Stimulated activated CD4-positive, alpha-beta T cell treated with anti-CD3 and anti-CD28 coated beads, Interleukin-4, amount 100 ng/mL, for 4 hours (primary cell): ENCODE data around the gene SOAT1.
"Not testable (repeated sequence)": the region's sequence is repeated elsewhere in the genome, so short reads cannot be mapped to it uniquely, and the experiment has no call there.

Experiments used
- DNase-seq, 2 experiments: peaks; one replicate each; pipeline ENCODE4 v3.0.0-alpha.2; 2020

SOAT1 gene

DNA sequence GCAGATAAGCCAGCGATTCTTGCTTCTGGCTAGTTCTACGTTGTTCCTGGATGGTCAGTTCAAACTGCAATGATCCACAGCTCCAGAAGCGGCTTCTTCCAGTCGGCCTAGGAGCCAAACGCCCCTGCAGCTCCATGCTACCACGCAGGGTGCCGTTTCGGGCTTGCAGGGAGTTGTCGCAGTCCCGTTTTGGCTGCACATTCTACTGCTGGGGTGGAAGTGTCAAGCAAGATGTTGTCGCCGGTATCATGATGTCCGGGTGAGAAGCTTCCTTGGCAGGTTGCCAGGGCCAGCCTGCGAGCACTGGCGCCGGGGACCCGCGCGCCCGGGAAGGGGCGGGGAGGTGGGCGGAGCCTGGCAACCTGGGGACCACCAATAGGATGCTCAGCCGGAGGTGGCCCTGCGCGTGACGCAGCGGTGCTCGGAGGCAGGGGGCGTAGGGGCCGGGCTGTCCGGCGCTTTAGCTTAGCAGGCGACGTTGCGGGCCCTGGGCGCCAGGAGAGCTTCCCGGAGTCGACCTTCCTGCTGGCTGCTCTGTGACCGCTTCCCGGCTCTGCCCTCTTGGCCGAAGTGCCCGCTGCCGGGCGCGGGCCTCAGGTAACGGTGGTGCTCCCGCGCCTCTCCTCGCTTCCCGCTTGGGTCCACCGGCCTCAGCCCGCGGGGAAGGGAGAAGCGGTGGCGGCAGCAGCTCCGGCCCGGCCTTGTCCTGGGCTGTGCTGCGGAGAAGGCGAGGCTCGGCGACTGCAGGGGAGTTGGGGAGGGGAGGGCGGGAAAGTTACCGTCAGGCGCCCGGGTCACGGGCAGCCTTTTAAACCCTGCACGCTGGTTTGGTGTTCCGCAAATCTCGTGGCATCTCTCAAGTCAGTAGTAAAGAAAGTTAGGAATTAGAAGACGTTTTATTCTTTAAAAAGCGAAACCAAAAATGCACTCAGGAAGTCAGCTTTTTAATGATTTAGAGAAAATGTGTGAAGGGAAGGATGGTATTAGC is at the start of gene SOAT1:
Gene SOAT1, plus strand, starts transcription at position 458 of the 988 bp plus-strand sequence. CDS start 8,888 bp downstream, outside the sequence.
- peak; percentile 93 to 94 for DNase-seq

DNA sequence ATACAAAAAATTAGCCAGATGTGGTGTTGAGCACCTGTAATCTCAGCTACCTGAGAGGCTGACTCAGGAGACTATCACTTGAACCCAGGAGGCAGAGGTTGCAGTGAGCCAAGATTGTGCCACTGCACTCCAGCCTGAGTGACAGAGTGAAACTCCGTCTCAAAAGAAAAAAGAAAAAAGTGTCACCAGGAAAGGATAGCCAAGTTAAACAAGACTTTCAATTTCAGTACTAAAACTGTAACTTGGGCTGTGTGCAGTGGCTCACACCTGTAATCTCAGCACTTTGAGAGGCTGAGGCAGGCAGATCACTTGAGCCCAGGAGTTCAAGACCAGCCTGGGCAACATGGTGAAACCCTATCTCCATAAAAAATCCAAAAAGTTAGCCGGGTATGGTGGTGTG is 48.2 kb upstream of the SOAT1 start:
- not testable (repeated sequence) for DNase-seq

GRCh38 chr1:179247923-179248322 is 45.7 kb upstream of the SOAT1 start:
- DNase-seq = no peak

DNA sequence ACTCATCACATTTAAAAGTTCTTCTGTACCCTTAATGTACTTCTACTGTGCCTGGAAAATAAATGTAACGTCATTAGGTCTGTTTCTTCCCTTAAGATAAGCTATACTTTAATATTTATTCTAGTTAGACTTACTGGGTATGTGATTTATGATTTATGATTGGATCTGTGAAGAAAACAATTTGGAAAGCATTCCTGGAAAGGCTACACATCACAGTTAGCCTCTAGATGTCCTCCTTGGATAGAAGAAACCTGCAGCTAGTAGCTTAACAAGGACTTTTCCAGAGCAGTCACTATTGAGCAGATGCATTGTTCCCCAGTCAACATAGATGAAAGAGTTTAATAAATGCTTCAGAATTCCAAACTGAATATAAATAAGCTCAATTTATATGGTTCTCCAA is 41.9 kb upstream of the SOAT1 start:
- DNase-seq = no peak

- no peak for DNase-seq
Observed at GRCh38 chr1:179252606-179253005, 41.0 kb upstream of the SOAT1 start.

GRCh38 chr1:179253286-179253972 is 40.2 kb upstream of the SOAT1 start:
- DNase-seq = no peak

GRCh38 chr1:179262183-179262582 is 31.4 kb upstream of the SOAT1 start:
- DNase-seq = no peak

DNA sequence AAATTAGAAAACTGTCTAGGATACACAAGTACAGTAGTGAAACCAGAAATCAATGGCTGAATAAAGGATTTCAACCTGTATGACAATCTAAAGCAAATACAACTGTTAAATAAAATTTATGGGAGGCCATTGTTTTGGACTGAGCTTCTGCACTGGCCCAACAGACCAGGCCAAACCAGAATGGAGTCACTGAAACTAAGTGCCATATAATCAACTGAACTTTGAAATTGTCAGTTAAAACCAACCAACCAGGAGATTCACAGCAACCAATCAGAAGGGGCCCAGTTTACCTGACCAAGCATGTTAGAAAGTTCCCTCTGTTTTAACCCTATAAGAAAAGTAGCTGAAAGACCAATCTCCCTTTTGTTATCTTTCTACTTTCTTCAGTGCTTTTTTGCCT is 30.5 kb upstream of the SOAT1 start:
- DNase-seq = no peak

- no peak for DNase-seq
Observed at GRCh38 chr1:179264507-179264906, 29.1 kb upstream of the SOAT1 start.

DNA sequence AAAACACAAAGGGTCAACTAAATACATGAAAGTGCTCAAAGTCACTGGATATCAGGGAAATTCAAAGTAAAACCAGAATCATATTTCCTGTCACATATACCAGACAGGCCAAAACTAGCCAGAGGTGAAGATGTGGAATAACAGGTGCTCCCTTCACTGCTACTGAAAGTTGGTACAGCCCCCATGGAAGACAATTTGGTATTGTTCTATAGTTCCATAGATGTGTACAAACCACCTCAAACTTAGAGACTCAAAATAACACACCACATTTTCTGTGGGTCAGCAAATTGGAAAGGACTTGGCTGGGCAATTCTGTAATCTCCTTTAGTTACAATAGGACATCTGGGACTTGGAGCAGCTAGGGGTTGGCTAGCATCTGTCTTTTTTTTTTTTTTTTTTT is 24.5 kb upstream of the SOAT1 start:
- no peak for DNase-seq

GRCh38 chr1:179274424-179274823 is 19.2 kb upstream of the SOAT1 start:
- not testable (repeated sequence) for DNase-seq

GRCh38 chr1:179278920-179279319 is 14.7 kb upstream of the SOAT1 start:
- DNase-seq = no peak

DNA sequence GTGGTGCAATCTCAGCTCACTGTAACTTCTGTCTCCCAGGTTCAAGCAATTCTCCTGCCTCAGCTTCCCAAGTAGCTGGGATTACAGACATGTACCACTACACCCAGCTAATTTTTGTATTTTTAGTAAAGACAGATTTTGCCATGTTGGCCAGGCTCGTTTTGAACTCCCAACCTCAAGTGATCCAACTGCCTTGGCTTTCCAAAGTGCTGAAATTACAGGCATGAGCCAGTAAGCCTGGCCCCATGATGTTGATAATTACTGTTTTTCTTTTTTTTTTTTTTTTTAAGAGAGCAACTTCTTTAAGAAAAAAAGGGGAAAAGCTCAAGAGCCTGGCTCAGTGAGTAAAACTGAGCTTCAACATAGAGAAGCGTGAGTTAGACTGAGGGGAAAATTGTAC is 9.6 kb upstream of the SOAT1 start:
- DNase-seq = no peak

GRCh38 chr1:179287946-179288345 is 5.7 kb upstream of the SOAT1 start:
- no peak for DNase-seq

GRCh38 chr1:179288977-179289376 is 4.6 kb upstream of the SOAT1 start:
- DNase-seq = no peak

- no peak for DNase-seq
Observed at GRCh38 chr1:179295164-179295755, 1.7 kb downstream of the SOAT1 start.

DNA sequence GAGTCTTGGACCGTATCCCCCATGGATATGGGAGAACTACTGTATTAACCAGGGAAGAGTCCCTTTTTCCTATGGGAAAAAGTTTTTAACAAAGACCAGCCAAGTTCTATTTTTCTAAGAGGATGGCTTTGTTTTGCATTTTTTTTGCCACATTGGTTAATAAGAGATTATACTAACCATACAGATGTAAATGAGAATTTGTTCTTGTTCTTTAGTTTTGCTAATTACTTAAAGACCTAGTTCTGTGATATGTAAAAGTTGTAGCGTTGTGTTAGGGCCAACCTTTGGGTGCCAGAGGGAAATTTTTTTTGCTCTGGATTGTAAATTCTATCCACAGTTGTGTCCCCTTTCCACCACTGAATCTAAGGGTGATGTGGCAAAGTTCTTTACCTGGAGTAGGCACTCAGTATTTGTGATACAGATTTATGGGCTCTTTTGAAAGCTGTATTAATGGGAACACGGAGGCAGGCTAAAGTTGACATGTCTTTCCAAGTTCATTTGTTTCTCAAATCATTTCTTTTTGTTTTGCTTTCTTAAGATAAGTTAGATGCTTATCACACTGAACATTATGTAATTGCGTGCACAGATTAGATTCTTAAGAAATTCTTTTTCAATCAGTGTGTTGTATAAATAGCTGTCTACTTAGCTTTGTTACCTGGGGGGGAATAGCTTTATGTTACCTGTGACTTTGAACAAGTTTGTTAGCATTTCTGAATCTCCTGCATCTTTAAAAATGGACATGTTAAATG is 2.9 kb downstream of the SOAT1 start:
- DNase-seq = no peak

DNA sequence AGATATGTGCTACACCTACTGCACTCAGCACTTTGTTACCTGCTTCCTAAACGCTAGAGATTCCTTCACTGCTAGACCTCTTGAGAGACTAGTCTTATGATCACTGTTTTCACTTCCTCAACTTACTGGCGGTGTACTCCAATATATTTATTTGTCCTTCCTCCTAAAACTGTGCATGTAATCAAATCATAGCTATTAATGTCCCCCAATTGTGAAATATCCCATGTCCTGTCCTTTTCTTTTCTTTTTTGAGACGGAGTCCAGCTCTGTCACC is 3.4 kb downstream of the SOAT1 start:
- no peak for DNase-seq

GRCh38 chr1:179298952-179299351 is 5.4 kb downstream of the SOAT1 start:
- peak in 1 of 2 experiments; percentile 47 for DNase-seq

- no peak for DNase-seq
Observed at GRCh38 chr1:179300112-179300511, 6.5 kb downstream of the SOAT1 start.

DNA sequence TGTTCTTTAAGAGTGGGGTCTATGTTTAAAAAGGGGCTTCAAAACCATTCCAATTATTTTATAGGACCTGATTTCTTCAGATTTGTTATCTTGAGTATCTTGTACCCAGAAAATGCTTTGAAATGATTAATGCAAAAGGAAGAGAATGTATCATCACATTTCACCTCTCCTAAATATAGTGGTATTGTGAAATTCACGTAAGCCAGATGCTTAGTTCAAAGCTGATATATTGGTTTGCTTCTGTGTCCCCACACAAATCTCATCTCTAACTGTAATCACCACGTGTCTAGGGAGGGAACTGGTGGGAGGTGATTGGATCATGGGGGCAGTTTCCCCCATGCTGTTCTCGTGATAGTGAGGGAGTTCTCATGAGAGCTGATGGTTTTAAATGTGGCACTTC is 8.5 kb downstream of the SOAT1 start:
- no peak for DNase-seq

DNA sequence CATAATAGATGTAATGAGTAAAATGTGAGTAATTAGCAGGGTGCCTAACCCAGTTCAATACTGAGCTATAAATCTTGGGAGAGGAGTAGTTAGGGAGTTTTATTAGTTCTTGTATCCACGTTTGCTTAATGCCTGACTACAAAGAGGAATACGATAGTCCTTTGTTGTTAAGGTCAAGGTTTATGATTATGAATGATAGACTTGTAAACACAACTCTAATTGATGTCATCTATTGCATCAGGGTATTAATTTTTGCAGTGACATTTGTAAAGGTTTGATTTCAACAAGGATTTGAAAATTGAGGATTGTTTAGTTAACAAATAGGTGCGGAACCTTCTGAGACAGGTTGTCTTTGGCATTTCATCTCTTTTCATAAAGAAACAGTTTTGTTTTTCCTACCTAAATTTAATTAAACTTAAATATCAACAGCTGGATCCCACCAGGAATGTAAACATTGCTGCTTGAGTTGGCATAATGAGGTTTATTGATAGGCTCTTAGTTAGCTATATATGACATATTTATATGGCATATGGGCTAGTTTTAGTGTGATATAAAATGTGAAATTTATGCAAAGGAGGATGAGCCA is 9.7 kb downstream of the SOAT1 start:
- DNase-seq = no peak

- DNase-seq = no peak
Observed at GRCh38 chr1:179305450-179305849, 11.9 kb downstream of the SOAT1 start.
